Tibial nerve (tissue), 4 donors: ENCODE results near the gene RUNX2.

ENCODE experiments used
- CTCF ChIP-seq, 5 experiments: fragments of 200-600 bp in 3 of 5; fragments of 450-650 bp in 2 of 5; sonication (generic) in 3 of 5; IDR thresholded peaks; one replicate each; pipeline ENCODE4 v1.5.1; 2016 to 2019; ENCODE audit warnings: antibody characterized with exemption in 5 of 5, mild to moderate bottlenecking in 3 of 5, moderate library complexity in 2 of 5
- EP300 ChIP-seq, 2 donors: sonication (generic); formaldehyde crosslinking; IDR thresholded peaks; one replicate each; pipeline ENCODE4 v1.6.1; 2017; ENCODE audit warnings: antibody characterized with exemption in 2 of 2, mild to moderate bottlenecking in 1 of 2
- POLR2A ChIP-seq, 2 donors: fragments of 450-650 bp; IDR thresholded peaks; one replicate each; pipeline ENCODE4 v1.6.1; 2017; ENCODE audit warnings: antibody characterized with exemption in 2 of 2, mild to moderate bottlenecking in 2 of 2, moderate library complexity in 2 of 2

- TF ChIP-seq CTCF (IDR thresholded peaks at IDR 0.05) (no peak), POLR2A (IDR thresholded peaks at IDR 0.05) (no peak), EP300 (IDR thresholded peaks at IDR 0.05) (no peak)
Observed at GRCh38 chr6:45710304-45710821, 382.2 kb downstream of the RUNX2 start.
